Measurements from ENCODE around the gene ZNF222.

ZNF222 gene

GRCh38 chr19:44032001-44032610, 6.9 kb downstream of the ZNF222 start:
- no peak for TF ChIP-seq CTCF (IDR thresholded peaks at IDR 0.05)
- no peak for DNase-seq
- Histone ChIP-seq H3K9me3 (peaks cover 4 to 95% (median 83%) of the 10 kb centered on the region in 3 donors), H3K36me3 (peaks cover 63 to 79% (median 70%) of the 10 kb centered on the region in 3 donors), H3K4me3 (no peak overlapping the region), H3K27ac (no peak overlapping the region), H3K4me1 (no peaks in the 10 kb centered on the region), H3K27me3 (no peaks in the 10 kb centered on the region)
- intact Hi-C loops (cut with DNase I; ENCODE audit: low total_unique reads): no loop called here

GRCh38 chr19:44042147-44042546, 17.0 kb downstream of the ZNF222 start:
- no peak for TF ChIP-seq CTCF (IDR thresholded peaks at IDR 0.05)
- intact Hi-C loops (cut with DNase I; ENCODE audit: low total_unique reads): no loop called here
- H3K9me3 ChIP-seq: peaks cover 0 to 44% (median 14%) of the 10 kb centered on the region in 3 donors

GRCh38 chr19:44050740-44051649, 25.8 kb downstream of the ZNF222 start:
- TF ChIP-seq CTCF (IDR thresholded peaks at IDR 0.05): no peak
- Histone ChIP-seq H3K27ac (peak overlapping the region; percentile 29 to 77), H3K4me1 (peaks cover 0 to 19% (median 12%) of the 10 kb centered on the region in 4 donors), H3K36me3 (peaks cover 9 to 17% (median 10%) of the 10 kb centered on the region in 3 donors), H3K9me3 (no peaks in the 10 kb centered on the region), H3K4me3 (peak overlapping the region; percentile 63 to 91), H3K27me3 (peaks cover 0 to 4% of the 10 kb centered on the region in 2 donors)
- DNase-seq: no peak
- intact Hi-C loops (cut with DNase I; ENCODE audit: low total_unique reads): loop anchor here (10.0 kb wide), 1 partner anchor 46 kb away; the partner anchor contains the start of gene ZNF230

More at GRCh38 chr19:44042147-44042546, 17.0 kb downstream of the ZNF222 start:
- no peak overlapping the region for H3K27ac ChIP-seq
- no peaks in the 10 kb centered on the region for H3K4me1 ChIP-seq
- peaks cover 0 to 6% of the 10 kb centered on the region in 2 donors for H3K27me3 ChIP-seq
- no peak for DNase-seq
- H3K36me3 ChIP-seq: peaks cover 0 to 3% (median 0%) of the 10 kb centered on the region in 3 donors
- no peak overlapping the region for H3K4me3 ChIP-seq

- Histone ChIP-seq H3K4me1 (peaks cover 0 to 19% (median 12%) of the 10 kb centered on the region in 4 donors), H3K27ac (peak within 1 kb of the TSS; percentile 69 to 77), H3K36me3 (peaks cover 11 to 23% (median 13%) of the 10 kb centered on the region in 3 donors), H3K9me3 (no peaks in the 10 kb centered on the region), H3K27me3 (peaks cover 0 to 4% of the 10 kb centered on the region in 2 donors), H3K4me3 (peak within 1 kb of the TSS; percentile 63 to 91)
- TF ChIP-seq CTCF (IDR thresholded peaks at IDR 0.05): no peak
- DNase-seq: peak; percentile 96 to 98
- intact Hi-C loops (cut with DNase I; ENCODE audit: low total_unique reads): loop anchor here (2.0 to 10.0 kb wide), 2 partner anchors 47 to 101 kb away; partner anchors contain the start of genes ZNF221 and ZNF230
Measured at GRCh38 chr19:44051650-44052402, 26.6 kb downstream of the ZNF222 start, which contains the start of gene ZNF223. Gene ZNF223 (plus strand): TSS chr19:44052036. CDS start chr19:44055177, 3,141 bp downstream.

GRCh38 chr19:44055870-44056269, 30.7 kb downstream of the ZNF222 start:
- no peak for TF ChIP-seq CTCF (IDR thresholded peaks at IDR 0.05)
- intact Hi-C loops (cut with DNase I; ENCODE audit: low total_unique reads): loop anchor here (10.0 kb wide), 1 partner anchor 51 kb away; the partner anchor contains the start of gene ZNF230
- H3K27ac ChIP-seq: no peak overlapping the region
- H3K27me3 ChIP-seq: no peaks in the 10 kb centered on the region
- H3K9me3 ChIP-seq: peaks cover 0 to 11% (median 0%) of the 10 kb centered on the region in 3 donors
- H3K4me1 ChIP-seq: peaks cover 0 to 19% (median 11%) of the 10 kb centered on the region in 4 donors
- no peak overlapping the region for H3K4me3 ChIP-seq
- peaks cover 47 to 62% (median 51%) of the 10 kb centered on the region in 3 donors for H3K36me3 ChIP-seq
- DNase-seq: no peak
